Keratinocyte (primary cell): Measurements from ENCODE around the gene OTOL1. TPM values are rescaled to one million over a fixed set of nuclear protein-coding genes. Genes with fewer than 3 reads are reported as not detected.

Source experiments
- DNase-seq: peaks from one replicate; pipeline ENCODE4 v3.0.0-alpha.2; 2011; ENCODE audit warnings: low read depth, missing footprints, low spot score
- FAIRE-seq: peaks from 2 replicates; lab custom pipeline; 2011; peaks lifted over from hg19 to GRCh38; lab: Jason Lieb, UNC
- H2AFZ ChIP-seq: 2 replicates; pipeline ENCODE4 v1.6.0; 2012; ENCODE audit warnings: low read length, control low read depth, inconsistent platforms; ENCODE audit not compliant: control insufficient read depth
- H3K27ac ChIP-seq: 2 replicates; pipeline ENCODE4 v1.5.1; 2011; ENCODE audit warnings: low read length; ENCODE audit not compliant: control insufficient read depth, insufficient read depth
- H3K27me3 ChIP-seq: 3 replicates; pipeline ENCODE4 v1.6.0; 2011; ENCODE audit warnings: low read length; ENCODE audit not compliant: control insufficient read depth, insufficient read depth; ENCODE audit errors: extremely low read depth
- H3K36me3 ChIP-seq, 2 experiments: 2 replicates in 1 of 2; 3 replicates in 1 of 2; pipeline ENCODE4 v1.5.1; 2011; ENCODE audit warnings: low read length in 2 of 2, mild to moderate bottlenecking in 1 of 2; ENCODE audit not compliant: control insufficient read depth in 2 of 2, insufficient read depth in 2 of 2; ENCODE audit errors: extremely low read depth in 1 of 2
- H3K4me1 ChIP-seq: 3 replicates; pipeline ENCODE4 v1.5.1; 2011; ENCODE audit warnings: low read length; ENCODE audit not compliant: control insufficient read depth, insufficient read depth; ENCODE audit errors: extremely low read depth
- H3K4me2 ChIP-seq: 3 replicates; pipeline ENCODE4 v1.6.0; 2011; ENCODE audit warnings: low read depth, low read length; ENCODE audit not compliant: control insufficient read depth, insufficient read depth; ENCODE audit errors: extremely low read depth
- H3K4me3 ChIP-seq, 3 experiments: fragments of 200-600 bp in 1 of 3; sonication (generic) in 1 of 3; 2 replicates in 2 of 3; 3 replicates in 1 of 3; pipeline ENCODE4 v1.5.1; 2011 to 2016; ENCODE audit warnings: low read length in 3 of 3, mild to moderate bottlenecking in 3 of 3, control low read depth in 2 of 3, inconsistent platforms in 1 of 3, low read depth in 1 of 3, mixed read lengths in 1 of 3, mixed run types in 1 of 3, moderate library complexity in 1 of 3; ENCODE audit not compliant: control insufficient read depth in 2 of 3, insufficient read depth in 2 of 3; ENCODE audit errors: extremely low read depth in 1 of 3
- H3K79me2 ChIP-seq: 2 replicates; pipeline ENCODE4 v1.6.0; 2012; ENCODE audit warnings: low read length; ENCODE audit not compliant: control insufficient read depth, insufficient read depth
- H3K9ac ChIP-seq: 3 replicates; pipeline ENCODE4 v1.6.0; 2011; ENCODE audit warnings: low read length; ENCODE audit not compliant: control insufficient read depth, insufficient read depth; ENCODE audit errors: extremely low read depth
- H3K9me1 ChIP-seq: 3 replicates; pipeline ENCODE4 v1.6.0; 2011; ENCODE audit warnings: low read length; ENCODE audit not compliant: control insufficient read depth, insufficient read depth; ENCODE audit errors: extremely low read depth
- H3K9me3 ChIP-seq: 2 replicates; pipeline ENCODE4 v1.5.1; 2012; ENCODE audit warnings: low read depth, low read length; ENCODE audit not compliant: control insufficient read depth
- H4K20me1 ChIP-seq: 3 replicates; pipeline ENCODE4 v1.6.0; 2011; ENCODE audit warnings: low read length; ENCODE audit not compliant: control insufficient read depth, insufficient read depth; ENCODE audit errors: extremely low read depth
- EZH2 ChIP-seq: IDR thresholded peaks from one replicate; pipeline ENCODE4 v1.6.1; 2012; ENCODE audit warnings: inconsistent platforms, mild to moderate bottlenecking, low read length, moderate library complexity
- dilution Hi-C: fragments of 300-500 bp; cut with MboI; formaldehyde crosslinking; loops from one replicate; pipeline ENCODE4 v1.7.0; 2020; ENCODE audit warnings: low sequenced_read_pairs; ENCODE audit not compliant: extremely low pct_ligation_motif_present
- polyA plus RNA-seq, 5 experiments: library from polyadenylated mRNA; depleted of rRNA in 3 of 5; stranded (reverse) in 3 of 5; stranded (forward) in 1 of 5; unstranded in 1 of 5; fragments of >200 nt; gene quantifications; 1 replicate in 1 of 5; 2 replicates in 3 of 5; 3 replicates in 1 of 5; pipeline versions ENCODE4 v1.2.1 to v1.2.3, GENCODE V29; 2011 to 2012; ENCODE audit warnings: missing spikeins in 2 of 5, low read depth in 1 of 5, low replicate concordance in 1 of 5
- TF ChIP-seq, protein P1 (sequence below), 3 experiments: IDR thresholded peaks in 1 of 3; conservative IDR thresholded peaks in 1 of 3; optimal IDR thresholded peaks in 1 of 3; 2 replicates in 2 of 3; 3 replicates in 1 of 3; pipeline versions ENCODE3 to v1.5.1; 2011; ENCODE audit warnings: low read length in 3 of 3, mild to moderate bottlenecking in 3 of 3, moderate library complexity in 2 of 3, control low read depth in 1 of 3, inconsistent platforms in 1 of 3; ENCODE audit not compliant: insufficient read depth in 2 of 3; ENCODE audit errors: extremely low read depth in 1 of 3

The OTOL1 gene
- polyA plus RNA-seq, 1 donor (not counting 4 experiments of a cell fraction or from before 2014, with no cell fraction given) = not detected

DNA sequence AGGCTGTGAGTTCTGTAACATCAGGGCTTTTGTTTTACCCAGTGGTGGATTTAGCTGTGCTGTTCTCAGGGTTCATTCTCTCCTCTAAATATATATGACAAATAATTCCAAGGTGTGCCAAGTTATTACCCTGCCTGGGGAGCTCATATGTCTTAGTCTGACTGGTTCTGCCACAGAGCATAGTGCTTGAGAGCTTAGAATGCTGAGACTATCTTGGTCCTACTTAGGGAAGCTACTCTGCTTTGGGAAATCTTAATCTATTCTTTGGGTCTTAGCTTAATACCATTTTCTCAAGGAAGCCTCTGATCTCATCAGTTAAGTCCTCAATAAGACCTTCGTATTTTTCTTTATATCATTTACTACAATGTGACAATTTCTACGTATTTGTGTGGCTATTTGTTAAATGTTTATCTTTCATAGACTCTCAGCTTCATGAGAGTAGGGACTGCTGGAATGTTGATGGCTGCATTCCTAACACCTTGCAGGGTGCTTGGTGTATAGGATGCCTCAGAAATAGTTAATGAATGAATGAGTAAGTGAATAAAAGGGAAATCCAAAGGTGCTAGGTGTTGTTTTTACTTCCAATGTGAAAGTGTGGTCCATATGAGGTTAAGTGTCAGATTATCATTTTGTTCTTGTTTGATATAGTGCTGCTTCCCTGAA lies 1.8 kb downstream of the OTOL1 start:
- no peaks in the 10 kb centered on the region for H3K79me2 ChIP-seq
- no peaks in the 10 kb centered on the region for H4K20me1 ChIP-seq
- no peak overlapping the region for H3K9ac ChIP-seq
- no peaks in the 10 kb centered on the region for H3K27me3 ChIP-seq
- FAIRE-seq (no peak), DNase-seq (no peak)
- H3K36me3 ChIP-seq = no peaks in the 10 kb centered on the region
- no peaks in the 10 kb centered on the region for H3K9me3 ChIP-seq
- no peak overlapping the region for H3K4me3 ChIP-seq
- TF ChIP-seq EZH2 = no peak
- TF ChIP-seq, protein P1, sequence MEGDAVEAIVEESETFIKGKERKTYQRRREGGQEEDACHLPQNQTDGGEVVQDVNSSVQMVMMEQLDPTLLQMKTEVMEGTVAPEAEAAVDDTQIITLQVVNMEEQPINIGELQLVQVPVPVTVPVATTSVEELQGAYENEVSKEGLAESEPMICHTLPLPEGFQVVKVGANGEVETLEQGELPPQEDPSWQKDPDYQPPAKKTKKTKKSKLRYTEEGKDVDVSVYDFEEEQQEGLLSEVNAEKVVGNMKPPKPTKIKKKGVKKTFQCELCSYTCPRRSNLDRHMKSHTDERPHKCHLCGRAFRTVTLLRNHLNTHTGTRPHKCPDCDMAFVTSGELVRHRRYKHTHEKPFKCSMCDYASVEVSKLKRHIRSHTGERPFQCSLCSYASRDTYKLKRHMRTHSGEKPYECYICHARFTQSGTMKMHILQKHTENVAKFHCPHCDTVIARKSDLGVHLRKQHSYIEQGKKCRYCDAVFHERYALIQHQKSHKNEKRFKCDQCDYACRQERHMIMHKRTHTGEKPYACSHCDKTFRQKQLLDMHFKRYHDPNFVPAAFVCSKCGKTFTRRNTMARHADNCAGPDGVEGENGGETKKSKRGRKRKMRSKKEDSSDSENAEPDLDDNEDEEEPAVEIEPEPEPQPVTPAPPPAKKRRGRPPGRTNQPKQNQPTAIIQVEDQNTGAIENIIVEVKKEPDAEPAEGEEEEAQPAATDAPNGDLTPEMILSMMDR (optimal IDR thresholded peaks at IDR 0.05 in 1 of 3, IDR thresholded peaks at IDR 0.05 in 1 of 3, conservative IDR thresholded peaks at IDR 0.05 in 1 of 3; ENCODE audit: extremely low read depth in 1 of 3, insufficient read depth in 2 of 3, low read length in 3 of 3) = no peak
- H3K4me1 ChIP-seq = no peaks in the 10 kb centered on the region
- H3K9me1 ChIP-seq = no peaks in the 10 kb centered on the region
- dilution Hi-C loops = no loop called here
- no peak overlapping the region for H3K27ac ChIP-seq
- no peak overlapping the region for H2AFZ ChIP-seq
- H3K4me2 ChIP-seq = no peak overlapping the region

DNA sequence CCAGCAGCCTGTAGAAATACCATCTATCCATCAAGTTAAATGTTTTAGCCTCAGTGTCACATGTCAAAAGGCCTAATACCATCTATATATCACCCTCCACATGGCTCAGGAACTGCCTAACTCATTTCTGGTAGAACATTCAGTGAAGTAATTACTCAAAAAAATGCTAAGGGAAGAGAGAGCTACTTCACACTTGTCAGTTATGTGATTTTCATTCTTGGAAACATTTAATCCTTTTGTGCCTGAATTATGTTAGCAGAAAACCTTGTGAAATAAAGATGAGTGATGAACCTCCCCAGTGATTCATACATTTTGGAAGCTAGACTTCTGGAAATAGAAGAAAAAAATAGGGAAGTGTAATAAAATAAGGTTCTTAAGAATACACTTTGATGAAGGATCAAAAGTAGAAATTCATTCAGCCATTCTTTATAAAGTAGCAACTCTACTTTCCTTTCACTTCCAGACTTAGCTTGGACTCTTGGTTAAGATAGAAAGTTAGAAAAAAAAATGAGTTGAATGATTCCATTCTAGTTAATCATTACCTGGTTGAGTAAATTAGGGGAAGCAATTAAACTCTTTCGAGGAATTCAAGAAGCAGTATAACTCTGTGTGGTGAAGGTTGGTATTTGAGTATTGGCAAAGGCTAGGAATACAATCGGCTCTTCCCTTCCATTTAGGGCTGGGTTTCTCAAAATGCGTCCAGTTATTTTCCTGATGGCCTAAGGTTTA lies 3.6 kb downstream of the OTOL1 start:
- no peaks in the 10 kb centered on the region for H3K79me2 ChIP-seq
- TF ChIP-seq EZH2 = no peak
- TF ChIP-seq, protein P1 (optimal IDR thresholded peaks at IDR 0.05 in 1 of 3, IDR thresholded peaks at IDR 0.05 in 1 of 3, conservative IDR thresholded peaks at IDR 0.05 in 1 of 3; ENCODE audit: extremely low read depth in 1 of 3, insufficient read depth in 2 of 3, low read length in 3 of 3) = no peak
- no peaks in the 10 kb centered on the region for H3K9me1 ChIP-seq
- no peak overlapping the region for H3K4me3 ChIP-seq
- no peaks in the 10 kb centered on the region for H3K36me3 ChIP-seq
- dilution Hi-C loops = no loop called here
- no peaks in the 10 kb centered on the region for H3K9me3 ChIP-seq
- DNase-seq = no peak
- H3K9ac ChIP-seq = no peak overlapping the region
- no peak overlapping the region for H2AFZ ChIP-seq
- H3K27me3 ChIP-seq = no peaks in the 10 kb centered on the region
- no peak for FAIRE-seq
- H3K4me1 ChIP-seq = no peaks in the 10 kb centered on the region
- no peak overlapping the region for H3K27ac ChIP-seq
- H4K20me1 ChIP-seq = no peaks in the 10 kb centered on the region
- H3K4me2 ChIP-seq = no peak overlapping the region
